GM12878 (cell line): ENCODE data around the gene MSH2. TPM values are rescaled to one million over a fixed set of nuclear protein-coding genes. Genes with fewer than 3 reads are reported as not detected.

Experiments used
- ATAC-seq: fragments of 200-7000 bp; cut with Tn5 transposase; 3 replicates; pipeline ENCODE4 v1.9.1; 2020; ENCODE audit warnings: mild to moderate bottlenecking, moderate library complexity
- BruUV-seq: library from RNA; stranded (reverse); fragments of 400-500 nt; replicated peaks from 2 replicates; lab custom pipeline; 2021; lab: Mats Ljungman, UMichigan
- CTCF ChIA-PET: fragments of 300-600 bp; sonication (Branson Sonifier 250); formaldehyde crosslinking; extraction: SDS; loops from one replicate; lab custom pipeline; 2021; ENCODE audit warnings: inconsistent platforms; lab: Yijun Ruan, JAX
- POLR2A ChIA-PET: fragments of 350-600 bp; formaldehyde crosslinking; extraction: SDS; loops from one replicate; lab custom pipeline; 2021; ENCODE audit warnings: inconsistent platforms; lab: Charles Lee
- RAD21 ChIA-PET: fragments of 300-600 bp; sonication (Branson Sonifier 250); formaldehyde crosslinking; loops from one replicate; lab custom pipeline; 2023; ENCODE audit warnings: antibody characterized with exemption; ENCODE audit not compliant: unreplicated experiment; lab: Charles Lee
- SMC1A ChIA-PET: fragments of 300-600 bp; sonication (Branson Sonifier 250); formaldehyde crosslinking; loops from one replicate; lab custom pipeline; 2023; ENCODE audit not compliant: unreplicated experiment, uncharacterized antibody; lab: Charles Lee
- DNase-seq: peaks from one replicate; pipeline ENCODE4 v3.0.0-alpha.2; 2011; ENCODE audit warnings: low read depth, low spot score
- FAIRE-seq: peaks from 3 replicates; lab custom pipeline; 2011; peaks lifted over from hg19 to GRCh38; lab: Jason Lieb, UNC
- H2AFZ ChIP-seq: 2 replicates; pipeline ENCODE4 v1.6.0; 2011; ENCODE audit warnings: low read depth, low read length, control low read depth; ENCODE audit not compliant: control insufficient read depth
- H3K27ac ChIP-seq: 2 replicates; pipeline ENCODE4 v1.5.1; 2011; ENCODE audit warnings: control low read depth; ENCODE audit not compliant: control insufficient read depth, insufficient read depth
- H3K27me3 ChIP-seq, 2 experiments: replicated peaks in 1 of 2; 2 replicates each; pipeline versions ENCODE4 v1.6.0 to v1.6.1; 2011; ENCODE audit warnings: low read length in 1 of 2; ENCODE audit not compliant: control insufficient read depth in 2 of 2, insufficient read depth in 2 of 2
- H3K36me3 ChIP-seq, 2 experiments: 2 replicates each; pipeline ENCODE4 v1.5.1; 2011; ENCODE audit warnings: low read length in 1 of 2; ENCODE audit not compliant: control insufficient read depth in 2 of 2, insufficient read depth in 2 of 2
- H3K4me1 ChIP-seq: 2 replicates; pipeline ENCODE4 v1.6.1; 2011; ENCODE audit warnings: mild to moderate bottlenecking, low read length, moderate library complexity, mixed read lengths; ENCODE audit not compliant: control insufficient read depth, insufficient read depth
- H3K4me2 ChIP-seq: 2 replicates; pipeline ENCODE4 v1.6.0; 2011; ENCODE audit warnings: control low read depth; ENCODE audit not compliant: control insufficient read depth, insufficient read depth
- H3K4me3 ChIP-seq: fragments of 200-600 bp; sonication (generic); 2 replicates; pipeline ENCODE4 v1.5.1; 2016
- H3K79me2 ChIP-seq: 2 replicates; pipeline ENCODE4 v1.6.0; 2011; ENCODE audit warnings: low read length; ENCODE audit not compliant: control insufficient read depth, insufficient read depth
- H3K9ac ChIP-seq: 2 replicates; pipeline ENCODE4 v1.8.0; 2011; ENCODE audit warnings: low read length, control low read depth, mixed read lengths; ENCODE audit not compliant: control insufficient read depth, insufficient read depth
- H3K9me3 ChIP-seq: replicated peaks from 3 replicates; pipeline ENCODE4 v1.5.1; 2011; ENCODE audit warnings: mild to moderate bottlenecking, low read length; ENCODE audit not compliant: control insufficient read depth, insufficient read depth
- H4K20me1 ChIP-seq: 2 replicates; pipeline ENCODE4 v1.6.0; 2011; ENCODE audit not compliant: control insufficient read depth, insufficient read depth
- KAT2A ChIP-seq: conservative IDR thresholded peaks from 2 replicates; pipeline ENCODE4 v1.6.1; 2011; ENCODE audit warnings: low read depth, low read length; ENCODE audit not compliant: control insufficient read depth
- MEF2B ChIP-seq: fragments of 450-650 bp; IDR thresholded peaks from 2 replicates; pipeline ENCODE4 v1.6.1; 2018; ENCODE audit warnings: mild to moderate bottlenecking, moderate library complexity; ENCODE audit not compliant: partially characterized antibody, poor library complexity, severe bottlenecking
- NFYA ChIP-seq: IDR thresholded peaks from 2 replicates; pipeline ENCODE4 v1.6.1; 2011; ENCODE audit warnings: low read depth, mild to moderate bottlenecking, low read length, improper control_type of control experiment, borderline replicate concordance
- POLR2AphosphoS5 ChIP-seq: IDR thresholded peaks from 2 replicates; pipeline ENCODE4 v1.6.1; 2011; ENCODE audit warnings: mild to moderate bottlenecking, low read length, inconsistent platforms
- SMARCA5 ChIP-seq: fragments of 450-650 bp; IDR thresholded peaks from 2 replicates; pipeline ENCODE4 v1.6.1; 2017; ENCODE audit warnings: mild to moderate bottlenecking
- YBX1 ChIP-seq: fragments of 450-650 bp; IDR thresholded peaks from 2 replicates; pipeline ENCODE4 v1.6.1; 2016; ENCODE audit warnings: antibody characterized with exemption
- WGBS: methylation state at CpG from one replicate; pipeline ENCODE4 v1.1.6; 2016; ENCODE audit warnings: low lambda C conversion rate; ENCODE audit not compliant: insufficient replicate concordance, insufficient coverage; ENCODE audit errors: missing lambda C conversion rate; 5-methylcytosine and 5-hydroxymethylcytosine counted together
- in situ Hi-C: fragments of 300-500 bp; cut with MboI; formaldehyde crosslinking; loops from 9 replicates; pipeline ENCODE4 v1.14.3; 2018; ENCODE audit warnings: mixed read lengths
- intact Hi-C: fragments of 100-400 bp; cut with micrococcal nuclease; formaldehyde crosslinking; loops from one replicate; pipeline ENCODE4 v1.14.2; 2022; ENCODE audit not compliant: unreplicated experiment
- polyA plus RNA-seq, 11 experiments: library from polyadenylated mRNA; depleted of rRNA in 4 of 11; unstranded in 6 of 11; stranded (reverse) in 5 of 11; fragments of >200 nt; fragmentation: Nextera tagmentation in 4 of 11; fragmentation: Illumina TruSeq in 1 of 11; extraction: Ambion mirVana in 4 of 11; extraction: Trizol in 1 of 11; gene quantifications; 1 replicate in 1 of 11; 2 replicates in 10 of 11; pipeline versions ENCODE4 v1.2.1 to v1.2.3, GENCODE V29; 2011 to 2016; ENCODE audit warnings: inconsistent platforms in 2 of 11, missing spikeins in 2 of 11, low read depth in 1 of 11
- total RNA-seq, 4 experiments: library from RNA; depleted of rRNA in 3 of 4; stranded (reverse); fragments of >200 nt in 3 of 4; fragmentation: Illumina TruSeq in 1 of 4; extraction: Trizol in 1 of 4; gene quantifications; 2 replicates each; pipeline versions ENCODE4 v1.2.1 to v1.2.3, GENCODE V29; 2013 to 2021
- TF ChIP-seq, protein P1 (sequence below): IDR thresholded peaks from 2 replicates; pipeline ENCODE4 v1.6.1; 2011; ENCODE audit warnings: low read depth, low read length, improper control_type of control experiment, borderline replicate concordance
- TF ChIP-seq, protein P2 (sequence below): fragments of 450-650 bp; IDR thresholded peaks from 2 replicates; pipeline ENCODE4 v1.6.1; 2016; ENCODE audit warnings: mild to moderate bottlenecking

The MSH2 gene
- total and polyA plus RNA-seq, 10 of the 15 experiments (the other 5 are each of a cell fraction or from before 2014, with no cell fraction given): 24.3 to 94.4 (median 55.5) TPM

DNA sequence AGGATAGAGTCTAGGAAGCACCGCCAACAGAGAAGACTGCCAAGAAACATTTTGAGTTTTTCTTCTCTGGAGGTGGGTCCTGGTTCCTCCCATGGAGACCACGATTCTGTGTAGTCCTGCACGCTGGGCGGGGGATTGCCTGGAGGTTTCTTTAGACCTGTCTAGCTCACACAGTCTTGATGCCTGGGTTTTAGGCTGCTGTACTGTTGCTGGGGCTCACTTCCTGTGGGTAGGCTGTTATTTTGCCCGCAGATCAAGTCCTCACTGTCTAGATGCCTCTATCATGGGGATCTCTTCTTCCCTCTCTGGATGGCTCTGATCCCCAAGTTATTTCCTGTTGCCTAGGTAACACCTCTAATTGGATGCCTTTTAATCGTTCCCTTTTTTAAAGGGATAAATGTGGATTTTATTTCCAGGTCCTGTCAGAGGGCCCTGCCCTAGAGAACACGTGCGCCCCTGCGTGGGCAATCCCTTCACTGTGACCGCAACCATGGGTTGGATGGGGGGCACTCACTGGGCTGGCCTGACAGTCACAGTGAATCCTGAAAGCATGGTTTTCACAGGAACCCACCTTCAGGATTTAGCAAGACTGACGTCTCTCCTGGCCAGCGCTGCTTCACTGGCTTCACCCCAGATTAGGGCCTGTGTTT, 115.7 kb downstream of the MSH2 start:
- FAIRE-seq (no peak), DNase-seq (no peak), ATAC-seq (no peak)
- no peaks in the 10 kb centered on the region for H3K79me2 ChIP-seq
- H2AFZ ChIP-seq: no peak overlapping the region
- 79% methylated on average over 12 of the region's 12 CpGs for WGBS
- ChIA-PET RAD21 (interaction anchor here (1.7 kb wide), 1 partner anchor 249 kb away, joined by 4 read pairs; no protein-coding TSS in a partner anchor), SMC1A (interaction anchor here (1.4 kb wide), 1 partner anchor 247 kb away, joined by 3 read pairs; no protein-coding TSS in a partner anchor), POLR2A (no interaction called here), CTCF (interaction anchor here (1.0 to 3.6 kb wide), 3 partner anchors 248 to 250 kb away, joined by 3 to 21 read pairs (median 3); no protein-coding TSS in a partner anchor)
- H3K9me3 ChIP-seq: no peaks in the 10 kb centered on the region
- H3K27me3 ChIP-seq: no peaks in the 10 kb centered on the region; a peak in 1 of 4 replicates
- no TSS peak for BruUV-seq
- H3K4me1 ChIP-seq: peaks cover 15% of the 10 kb centered on the region
- no peak overlapping the region for H3K27ac ChIP-seq
- H3K4me2 ChIP-seq: no peak overlapping the region
- in situ Hi-C loops (no loop called here), intact Hi-C loops (no loop called here)
- no peak overlapping the region for H3K4me3 ChIP-seq
- no peak overlapping the region for H3K9ac ChIP-seq
- H3K36me3 ChIP-seq: no peaks in the 10 kb centered on the region
- H4K20me1 ChIP-seq: no peaks in the 10 kb centered on the region
- TF ChIP-seq KAT2A (no peak), NFYA (no peak), POLR2AphosphoS5 (no peak), SMARCA5 (no peak), MEF2B (no peak), YBX1 (no peak)
- TF ChIP-seq, protein P1, sequence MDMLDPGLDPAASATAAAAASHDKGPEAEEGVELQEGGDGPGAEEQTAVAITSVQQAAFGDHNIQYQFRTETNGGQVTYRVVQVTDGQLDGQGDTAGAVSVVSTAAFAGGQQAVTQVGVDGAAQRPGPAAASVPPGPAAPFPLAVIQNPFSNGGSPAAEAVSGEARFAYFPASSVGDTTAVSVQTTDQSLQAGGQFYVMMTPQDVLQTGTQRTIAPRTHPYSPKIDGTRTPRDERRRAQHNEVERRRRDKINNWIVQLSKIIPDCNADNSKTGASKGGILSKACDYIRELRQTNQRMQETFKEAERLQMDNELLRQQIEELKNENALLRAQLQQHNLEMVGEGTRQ: no peak
- TF ChIP-seq, protein P2, sequence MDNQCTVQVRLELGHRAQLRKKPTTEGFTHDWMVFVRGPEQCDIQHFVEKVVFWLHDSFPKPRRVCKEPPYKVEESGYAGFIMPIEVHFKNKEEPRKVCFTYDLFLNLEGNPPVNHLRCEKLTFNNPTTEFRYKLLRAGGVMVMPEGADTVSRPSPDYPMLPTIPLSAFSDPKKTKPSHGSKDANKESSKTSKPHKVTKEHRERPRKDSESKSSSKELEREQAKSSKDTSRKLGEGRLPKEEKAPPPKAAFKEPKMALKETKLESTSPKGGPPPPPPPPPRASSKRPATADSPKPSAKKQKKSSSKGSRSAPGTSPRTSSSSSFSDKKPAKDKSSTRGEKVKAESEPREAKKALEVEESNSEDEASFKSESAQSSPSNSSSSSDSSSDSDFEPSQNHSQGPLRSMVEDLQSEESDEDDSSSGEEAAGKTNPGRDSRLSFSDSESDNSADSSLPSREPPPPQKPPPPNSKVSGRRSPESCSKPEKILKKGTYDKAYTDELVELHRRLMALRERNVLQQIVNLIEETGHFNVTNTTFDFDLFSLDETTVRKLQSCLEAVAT: no peak
